HepG2 (cell line): Measurements from ENCODE around the gene LMF2. TPM values are rescaled to one million over a fixed set of nuclear protein-coding genes. Genes with fewer than 3 reads are reported as not detected.

Source experiments
- ATAC-seq: fragments of 200-7000 bp; cut with Tn5 transposase; 3 replicates; pipeline ENCODE4 v1.9.1; 2020; ENCODE audit warnings: mild to moderate bottlenecking, moderate library complexity
- BruUV-seq: library from RNA; stranded (reverse); fragments of 400-500 nt; replicated peaks from 2 replicates; lab custom pipeline; 2021; lab: Mats Ljungman, UMichigan
- CTCF ChIA-PET: fragments of 300-600 bp; formaldehyde crosslinking; extraction: SDS; loops from one replicate; lab custom pipeline; 2021; ENCODE audit warnings: low total read pairs, inconsistent platforms, low intra/inter-chr PET ratio; lab: Yijun Ruan, JAX
- POLR2A ChIA-PET: fragments of 350-600 bp; sonication (Branson Sonifier 250); formaldehyde crosslinking; loops from one replicate; lab custom pipeline; 2020; ENCODE audit warnings: antibody characterized with exemption, inconsistent platforms; lab: Yijun Ruan, JAX
- DNase-seq: peaks from one replicate; pipeline ENCODE4 v3.0.0-alpha.2; 2015; ENCODE audit warnings: low spot score
- FAIRE-seq: peaks from 3 replicates; lab custom pipeline; 2011; peaks lifted over from hg19 to GRCh38; lab: Jason Lieb, UNC
- H2AFZ ChIP-seq: one replicate; pipeline ENCODE4 v1.6.1; 2011; ENCODE audit warnings: low read length, inconsistent platforms
- H3K27ac ChIP-seq: fragments of 300-600 bp; 3 replicates; pipeline ENCODE4 v1.8.0; 2011; ENCODE audit warnings: mixed run types, mild to moderate bottlenecking, mixed read lengths, low read length, inconsistent platforms; ENCODE audit not compliant: insufficient read depth; ENCODE audit errors: extremely low read length
- H3K27me3 ChIP-seq, 2 experiments: fragments of 200-600 bp in 1 of 2; 2 replicates in 1 of 2; 3 replicates in 1 of 2; pipeline versions ENCODE4 v1.6.0 to v1.8.0; 2011; ENCODE audit warnings: low read length in 2 of 2, mild to moderate bottlenecking in 2 of 2, moderate library complexity in 2 of 2, inconsistent platforms in 1 of 2; ENCODE audit not compliant: insufficient read depth in 2 of 2, control insufficient read depth in 1 of 2
- H3K36me3 ChIP-seq, 2 experiments: fragments of 200-600 bp in 1 of 2; replicated peaks in 1 of 2; 2 replicates in 1 of 2; 3 replicates in 1 of 2; pipeline versions ENCODE4 v1.5.1 to v1.8.0; 2011; ENCODE audit warnings: low read length in 2 of 2, inconsistent platforms in 1 of 2; ENCODE audit not compliant: insufficient read depth in 2 of 2, control insufficient read depth in 1 of 2
- H3K4me1 ChIP-seq: 2 replicates; pipeline ENCODE4 v1.5.1; 2012; ENCODE audit warnings: low read length, inconsistent platforms; ENCODE audit not compliant: insufficient read depth
- H3K4me2 ChIP-seq: 2 replicates; pipeline ENCODE4 v1.6.0; 2011; ENCODE audit warnings: low read depth, low read length, inconsistent platforms
- H3K4me3 ChIP-seq, 3 experiments: fragments of 200-600 bp in 1 of 3; sonication (generic), shearing (Covaris generic) in 1 of 3; replicated peaks in 1 of 3; 2 replicates each; pipeline ENCODE4 v1.5.1; 2011 to 2016; ENCODE audit warnings: low read length in 3 of 3, inconsistent platforms in 2 of 3, low read depth in 2 of 3, mild to moderate bottlenecking in 2 of 3, control low read depth in 1 of 3, mixed read lengths in 1 of 3; ENCODE audit not compliant: insufficient read depth in 1 of 3
- H3K79me2 ChIP-seq: one replicate; pipeline ENCODE4 v1.6.1; 2011; ENCODE audit warnings: low read length, inconsistent platforms; ENCODE audit not compliant: insufficient read depth
- H3K9ac ChIP-seq: 2 replicates; pipeline ENCODE4 v1.6.0; 2011; ENCODE audit warnings: mild to moderate bottlenecking, low read depth, low read length, inconsistent platforms; ENCODE audit not compliant: insufficient read depth
- H3K9me3 ChIP-seq: 2 replicates; pipeline ENCODE4 v1.5.1; 2012; ENCODE audit warnings: mild to moderate bottlenecking, low read length
- H4K20me1 ChIP-seq: 2 replicates; pipeline ENCODE4 v1.6.0; 2011; ENCODE audit warnings: inconsistent platforms, mild to moderate bottlenecking, low read length, moderate library complexity; ENCODE audit not compliant: insufficient read depth
- ARID4A ChIP-seq: sonication (generic); formaldehyde crosslinking; IDR thresholded peaks from 2 replicates; pipeline ENCODE4 v1.5.0; 2020; ENCODE audit warnings: mild to moderate bottlenecking, missing genetic modification reagents, borderline replicate concordance
- CCDC6 ChIP-seq: sonication (generic); formaldehyde crosslinking; IDR thresholded peaks from 2 replicates; pipeline ENCODE4 v1.8.1; 2022; ENCODE audit warnings: mild to moderate bottlenecking, missing genetic modification reagents, moderate library complexity
- HOXA3 ChIP-seq: sonication (generic); formaldehyde crosslinking; IDR thresholded peaks from 2 replicates; pipeline ENCODE4 v1.5.0; 2020; ENCODE audit warnings: missing genetic modification reagents
- IKZF1 ChIP-seq: fragments of 450-650 bp; IDR thresholded peaks from 2 replicates; pipeline ENCODE4 v1.7.1; 2016
- MAZ ChIP-seq, 2 experiments: sonication (generic) in 1 of 2; formaldehyde crosslinking in 1 of 2; IDR thresholded peaks; 2 replicates each; pipeline versions ENCODE4 v1.5.0 to v1.6.1; 2012 to 2020; ENCODE audit warnings: low read depth in 2 of 2, mild to moderate bottlenecking in 2 of 2, borderline replicate concordance in 1 of 2, improper control_type of control experiment in 1 of 2, low read length in 1 of 2, missing genetic modification reagents in 1 of 2, moderate library complexity in 1 of 2
- MEF2D ChIP-seq: sonication (generic); formaldehyde crosslinking; IDR thresholded peaks from 2 replicates; pipeline ENCODE4 v1.5.1; 2020; ENCODE audit warnings: mild to moderate bottlenecking, missing genetic modification reagents
- SALL1 ChIP-seq: sonication (generic); formaldehyde crosslinking; IDR thresholded peaks from 2 replicates; pipeline ENCODE4 v1.8.0; 2022; ENCODE audit warnings: mild to moderate bottlenecking, missing genetic modification reagents
- SRSF4 ChIP-seq: fragments of 200-400 bp; formaldehyde crosslinking; IDR thresholded peaks from one replicate; pipeline ENCODE4 v1.6.1; 2018; ENCODE audit warnings: mild to moderate bottlenecking, low read depth, low read length, moderate library complexity; ENCODE audit not compliant: poor library complexity, severe bottlenecking
- ZFP82 ChIP-seq: sonication (generic); formaldehyde crosslinking; IDR thresholded peaks from 2 replicates; pipeline ENCODE4 v1.5.1; 2020; ENCODE audit warnings: mild to moderate bottlenecking, missing genetic modification reagents, borderline replicate concordance
- ZFYVE20 ChIP-seq: sonication (generic); formaldehyde crosslinking; IDR thresholded peaks from 2 replicates; pipeline ENCODE4 v1.8.0; 2023; ENCODE audit warnings: low read depth, mild to moderate bottlenecking, moderate library complexity, missing genetic modification reagents, borderline replicate concordance
- ZNF101 ChIP-seq: sonication (generic); formaldehyde crosslinking; IDR thresholded peaks from 2 replicates; pipeline ENCODE4 v1.4.0; 2020; ENCODE audit warnings: mild to moderate bottlenecking, low read depth, missing genetic modification reagents, borderline replicate concordance
- ZNF235 ChIP-seq: sonication (generic); formaldehyde crosslinking; IDR thresholded peaks from 2 replicates; pipeline ENCODE4 v1.8.1; 2023; ENCODE audit warnings: mild to moderate bottlenecking, missing genetic modification reagents, borderline replicate concordance
- ZNF333 ChIP-seq: sonication (generic); formaldehyde crosslinking; IDR thresholded peaks from 2 replicates; pipeline ENCODE4 v1.4.0; 2020; ENCODE audit warnings: mild to moderate bottlenecking, missing genetic modification reagents, borderline replicate concordance
- ZNF580 ChIP-seq: IDR thresholded peaks from 2 replicates; pipeline ENCODE4 v1.6.1; 2016; ENCODE audit warnings: low read depth, borderline replicate concordance
- ZNF749 ChIP-seq: sonication (generic); formaldehyde crosslinking; IDR thresholded peaks from 2 replicates; pipeline ENCODE4 v1.8.0; 2022; ENCODE audit warnings: mild to moderate bottlenecking, missing genetic modification reagents, moderate library complexity, borderline replicate concordance
- ZNF780A ChIP-seq: sonication (generic); formaldehyde crosslinking; IDR thresholded peaks from 2 replicates; pipeline ENCODE4 v1.8.0; 2022; ENCODE audit warnings: mild to moderate bottlenecking, missing genetic modification reagents, moderate library complexity
- WGBS: methylation state at CpG from one replicate; pipeline ENCODE4 v1.1.6; 2017; ENCODE audit warnings: low lambda C conversion rate; 5-methylcytosine and 5-hydroxymethylcytosine counted together
- in situ Hi-C: cut with HindIII; loops from 2 replicates; pipeline ENCODE4 v1.10.0; 2017; ENCODE audit warnings: low pct_unique_long_range_greater_than_20kb; ENCODE audit not compliant: extremely low pct_ligation_motif_present
- intact Hi-C: fragments of 100-400 bp; cut with micrococcal nuclease; formaldehyde crosslinking; loops from one replicate; pipeline ENCODE4 v1.10.0; 2022; ENCODE audit not compliant: unreplicated experiment
- polyA plus RNA-seq, 8 experiments: library from polyadenylated mRNA; depleted of rRNA in 3 of 8; stranded (reverse) in 7 of 8; unstranded in 1 of 8; fragments of >200 nt; fragmentation: Illumina TruSeq in 4 of 8; extraction: Trizol in 4 of 8; gene quantifications; 2 replicates each; pipeline versions ENCODE4 v1.2.1 to v1.2.3, GENCODE V29; 2011 to 2016; ENCODE audit warnings: low read depth in 4 of 8, missing spikeins in 1 of 8, mixed read lengths in 1 of 8; ENCODE audit not compliant: insufficient read depth in 1 of 8
- total RNA-seq, 5 experiments: library from RNA; depleted of rRNA; stranded (reverse); fragments of >200 nt; fragmentation: Illumina TruSeq; extraction: Trizol; gene quantifications; 2 replicates each; pipeline ENCODE4 v1.2.3, GENCODE V29; 2016; ENCODE audit warnings: low read depth in 1 of 5
- TF ChIP-seq, protein P1 (sequence below): sonication (generic); formaldehyde crosslinking; IDR thresholded peaks from 2 replicates; pipeline ENCODE4 v1.4.0; 2020; ENCODE audit warnings: missing genetic modification reagents, low read depth, mild to moderate bottlenecking, borderline replicate concordance
- TF ChIP-seq, protein P2 (sequence below): IDR thresholded peaks from 2 replicates; pipeline ENCODE4 v1.6.1; 2012; ENCODE audit warnings: inconsistent platforms

LMF2 gene
- total and polyA plus RNA-seq, 2 of the 13 experiments (the other 11 are each of a cell fraction or from before 2014, with no cell fraction given), result 23.3 to 30.6 TPM

DNA sequence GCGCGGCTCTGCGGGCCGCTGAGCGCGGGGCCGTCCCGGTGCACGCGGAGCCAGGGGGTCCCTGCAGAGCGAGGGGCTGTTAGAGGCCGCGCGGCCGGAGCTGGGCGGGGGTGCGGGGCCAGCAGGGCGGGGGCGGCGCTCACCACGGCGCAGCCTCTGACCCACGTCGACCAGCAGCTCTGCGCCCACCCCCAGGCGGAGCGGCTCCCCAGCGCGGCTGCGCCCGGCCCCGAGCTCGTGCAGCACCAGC, 18.3 kb upstream of the LMF2 start:
- in situ Hi-C loops (no loop called here), intact Hi-C loops (loop anchor here (1.0 to 5.0 kb wide), 2 partner anchors 17 to 37 kb away; partner anchors contain the start of genes NCAPH2 and SYCE3)
- peaks cover 20% of the 10 kb centered on the region for H3K79me2 ChIP-seq
- H4K20me1 ChIP-seq, result peaks cover 19% of the 10 kb centered on the region
- peak overlapping the region; percentile 94 for H3K27ac ChIP-seq
- CTCF ChIA-PET, result no interaction called here
- H3K27me3 ChIP-seq, result no peaks in the 10 kb centered on the region
- POLR2A ChIA-PET, result interaction anchor here (0.7 to 4.2 kb wide), 42 partner anchors 9 to 284 kb away, joined by 3 to 97 read pairs (median 5); partner anchors contain the start of genes ADM2, ARSA, CHKB and DENND6B
- peak overlapping the region; percentile 100 for H3K4me2 ChIP-seq
- peak overlapping the region; percentile 91 for H3K9ac ChIP-seq
- FAIRE-seq (no peak), ATAC-seq (peak; percentile 15; the same call in 2 of the 3 replicates), DNase-seq (no peak)
- H3K36me3 ChIP-seq, result peaks cover 5 to 26% of the 10 kb centered on the region in 2 experiments; a peak in 4 of 5 replicates
- H3K4me3 ChIP-seq, result peak overlapping the region; percentile 70 to 84 (median 83); a peak in 5 of 6 replicates
- no TSS peak for BruUV-seq
- no peaks in the 10 kb centered on the region for H3K9me3 ChIP-seq
- no CpG with 5 or more reads among the region's 33 CpGs for WGBS
- H2AFZ ChIP-seq, result no peak overlapping the region
- H3K4me1 ChIP-seq, result peaks cover 55% of the 10 kb centered on the region
- TF ChIP-seq, protein P1, sequence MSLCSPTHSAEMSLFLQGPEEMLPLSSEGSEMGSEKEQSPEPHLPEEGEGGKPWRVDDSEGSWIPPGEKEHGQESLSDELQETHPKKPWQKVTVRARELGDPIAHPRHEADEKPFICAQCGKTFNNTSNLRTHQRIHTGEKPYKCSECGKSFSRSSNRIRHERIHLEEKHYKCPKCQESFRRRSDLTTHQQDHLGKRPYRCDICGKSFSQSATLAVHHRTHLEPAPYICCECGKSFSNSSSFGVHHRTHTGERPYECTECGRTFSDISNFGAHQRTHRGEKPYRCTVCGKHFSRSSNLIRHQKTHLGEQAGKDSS (CRISPR knock-in tag), result peak; percentile 1; the same call in 1 of the 2 replicates
- TF ChIP-seq IKZF1 (no peak), ZFYVE20 (CRISPR knock-in tag) (no peak), ZNF780A (CRISPR knock-in tag) (0 out of 2 replicates have a peak, but pooled peaks have one; percentile 16), ZFP82 (CRISPR knock-in tag) (peak; percentile 76; the same call in 1 of the 2 replicates), CCDC6 (peak; percentile 15; the same call in 1 of the 2 replicates), ZNF580 (CRISPR knock-in tag) (0 out of 2 replicates have a peak, but pooled peaks have one; percentile 13), SRSF4 (peak; percentile 5), ZNF235 (CRISPR knock-in tag) (0 out of 2 replicates have a peak, but pooled peaks have one; percentile 0), ARID4A (CRISPR knock-in tag) (0 out of 2 replicates have a peak, but pooled peaks have one; percentile 1), MAZ (IDR thresholded peaks at IDR 0.05; ENCODE audit: borderline replicate concordance, low read depth, low read length) (no peak), MAZ (CRISPR knock-in tag; IDR thresholded peaks at IDR 0.05; ENCODE audit: low read depth) (peak; percentile 77; the same call in 1 of the 2 replicates), ZNF101 (CRISPR knock-in tag) (0 out of 2 replicates have a peak, but pooled peaks have one; percentile 5), HOXA3 (0 out of 2 replicates have a peak, but pooled peaks have one; percentile 5), ZNF749 (CRISPR knock-in tag) (0 out of 2 replicates have a peak, but pooled peaks have one; percentile 11), MEF2D (no peak), ZNF333 (CRISPR knock-in tag) (0 out of 2 replicates have a peak, but pooled peaks have one; percentile 13), SALL1 (CRISPR knock-in tag) (0 out of 2 replicates have a peak, but pooled peaks have one; percentile 4)
- TF ChIP-seq, protein P2, sequence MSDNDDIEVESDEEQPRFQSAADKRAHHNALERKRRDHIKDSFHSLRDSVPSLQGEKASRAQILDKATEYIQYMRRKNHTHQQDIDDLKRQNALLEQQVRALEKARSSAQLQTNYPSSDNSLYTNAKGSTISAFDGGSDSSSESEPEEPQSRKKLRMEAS, result peak; percentile 74; the same call in 1 of the 2 replicates
